WTC11 (cell line): Measurements from ENCODE around the gene SAMD8. TPM values are rescaled to one million over a fixed set of nuclear protein-coding genes. Genes with fewer than 3 reads are reported as not detected.
A peak's percentile ranks its signal among the peaks of the same experiment; 100 is the strongest.

ENCODE experiments used
- ATAC-seq: fragments of 200-7000 bp; cut with Tn5 transposase; 2 replicates; pipeline ENCODE4 v1.10.0; 2021; ENCODE audit warnings: mild to moderate bottlenecking, moderate library complexity
- CTCF ChIA-PET: fragments of 300-600 bp; sonication (Branson Sonifier 250); formaldehyde crosslinking; loops from one replicate; lab custom pipeline; 2021; ENCODE audit warnings: antibody characterized with exemption; lab: Charles Lee
- POLR2A ChIA-PET: fragments of 350-600 bp; sonication (Branson Sonifier 250); formaldehyde crosslinking; loops from one replicate; lab custom pipeline; 2021; ENCODE audit warnings: antibody characterized with exemption; lab: Charles Lee
- DNase-seq: peaks from one replicate; pipeline ENCODE4 v3.0.0; 2021; ENCODE audit warnings: low spot score
- H3K27ac Mint-ChIP-seq: 2 replicates; pipeline ENCODE4 v1.8.0; 2021; ENCODE audit warnings: mixed read lengths
- H3K27me3 Mint-ChIP-seq: 2 replicates; pipeline ENCODE4 v1.8.0; 2021; ENCODE audit warnings: low read depth, mild to moderate bottlenecking, moderate library complexity, mixed read lengths
- H3K36me3 Mint-ChIP-seq: 2 replicates; pipeline ENCODE4 v1.8.0; 2021; ENCODE audit warnings: mixed read lengths
- H3K4me1 Mint-ChIP-seq: 2 replicates; pipeline ENCODE4 v1.8.0; 2022; ENCODE audit warnings: mixed read lengths
- H3K4me3 Mint-ChIP-seq: 2 replicates; pipeline ENCODE4 v1.8.0; 2021; ENCODE audit warnings: mild to moderate bottlenecking, moderate library complexity, mixed read lengths
- H3K9me3 Mint-ChIP-seq: 2 replicates; pipeline ENCODE4 v1.8.0; 2021; ENCODE audit warnings: mixed read lengths
- CREM ChIP-seq: sonication (generic); formaldehyde crosslinking; IDR thresholded peaks from 2 replicates; pipeline ENCODE4 v1.8.1; 2022; ENCODE audit warnings: mild to moderate bottlenecking, missing genetic modification reagents, moderate library complexity
- EMX1 ChIP-seq: fragments of 250-450 bp; sonication (Bioruptor Pico); IDR thresholded peaks from 2 replicates; pipeline ENCODE4 v1.8.0; 2021; ENCODE audit warnings: mild to moderate bottlenecking
- GABPB1 ChIP-seq: sonication (generic); formaldehyde crosslinking; IDR thresholded peaks from 2 replicates; pipeline ENCODE4 v1.8.1; 2023; ENCODE audit warnings: mild to moderate bottlenecking, missing genetic modification reagents
- GTF2I ChIP-seq: fragments of 250-450 bp; sonication (Bioruptor Pico); conservative IDR thresholded peaks from 2 replicates; pipeline ENCODE4 v1.4.0; 2021; ENCODE audit warnings: mild to moderate bottlenecking
- MAX ChIP-seq: sonication (generic); formaldehyde crosslinking; IDR thresholded peaks from 2 replicates; pipeline ENCODE4 v1.8.0; 2022; ENCODE audit warnings: mild to moderate bottlenecking, missing genetic modification reagents
- MXD4 ChIP-seq: fragments of 250-450 bp; sonication (Bioruptor Pico); IDR thresholded peaks from 2 replicates; pipeline ENCODE4 v1.8.0; 2021; ENCODE audit warnings: mild to moderate bottlenecking, moderate library complexity, borderline replicate concordance
- NFATC4 ChIP-seq: fragments of 250-450 bp; sonication (Bioruptor Pico); IDR thresholded peaks from 2 replicates; pipeline ENCODE4 v1.9.0; 2021; ENCODE audit warnings: mild to moderate bottlenecking
- OVOL2 ChIP-seq: fragments of 250-450 bp; sonication (Bioruptor Pico); IDR thresholded peaks from 2 replicates; pipeline ENCODE4 v1.9.0; 2021; ENCODE audit warnings: mild to moderate bottlenecking, borderline replicate concordance
- RORB ChIP-seq: fragments of 250-450 bp; sonication (Bioruptor Pico); IDR thresholded peaks from 2 replicates; pipeline ENCODE4 v1.9.0; 2021; ENCODE audit warnings: mild to moderate bottlenecking
- SOX15 ChIP-seq: fragments of 250-450 bp; sonication (Bioruptor Pico); IDR thresholded peaks from 2 replicates; pipeline ENCODE4 v1.9.0; 2021; ENCODE audit warnings: mild to moderate bottlenecking
- SP1 ChIP-seq: sonication (generic); formaldehyde crosslinking; conservative IDR thresholded peaks from 2 replicates; pipeline ENCODE4 v1.8.1; 2022; ENCODE audit warnings: missing genetic modification reagents
- ZNF138 ChIP-seq: sonication (generic); formaldehyde crosslinking; conservative IDR thresholded peaks from 2 replicates; pipeline ENCODE4 v1.8.1; 2022; ENCODE audit warnings: mild to moderate bottlenecking, moderate library complexity, missing genetic modification reagents
- ZNF317 ChIP-seq: sonication (generic); formaldehyde crosslinking; IDR thresholded peaks from 2 replicates; pipeline ENCODE4 v1.8.1; 2023; ENCODE audit warnings: low read depth, mild to moderate bottlenecking, moderate library complexity, missing genetic modification reagents, borderline replicate concordance
- ZNF416 ChIP-seq: fragments of 250-450 bp; sonication (Bioruptor Pico); IDR thresholded peaks from 2 replicates; pipeline ENCODE4 v1.9.0; 2021; ENCODE audit warnings: mild to moderate bottlenecking, inconsistent platforms
- ZSCAN18 ChIP-seq: fragments of 250-450 bp; sonication (Bioruptor Pico); IDR thresholded peaks from 2 replicates; pipeline ENCODE4 v2.1.2; 2022; ENCODE audit warnings: mild to moderate bottlenecking, moderate library complexity
- total RNA-seq: library from RNA; stranded (reverse); gene quantifications from 3 replicates; pipeline ENCODE4 v1.2.3, GENCODE V29; 2021
- TF ChIP-seq, protein P1 (sequence below): sonication (generic); formaldehyde crosslinking; IDR thresholded peaks from 2 replicates; pipeline ENCODE4 v1.8.1; 2023; ENCODE audit warnings: mild to moderate bottlenecking, moderate library complexity, missing genetic modification reagents
- TF ChIP-seq, protein P2 (sequence below): sonication (generic); formaldehyde crosslinking; IDR thresholded peaks from 2 replicates; pipeline ENCODE4 v1.8.1; 2022; ENCODE audit warnings: mild to moderate bottlenecking, moderate library complexity, missing genetic modification reagents
- TF ChIP-seq, protein P3 (sequence below): sonication (generic); formaldehyde crosslinking; IDR thresholded peaks from 2 replicates; pipeline ENCODE4 v1.8.1; 2022; ENCODE audit warnings: missing genetic modification reagents, borderline replicate concordance

SAMD8 gene
- total RNA-seq, 1 experiment from 2014 or later, result 23.0 TPM

DNA sequence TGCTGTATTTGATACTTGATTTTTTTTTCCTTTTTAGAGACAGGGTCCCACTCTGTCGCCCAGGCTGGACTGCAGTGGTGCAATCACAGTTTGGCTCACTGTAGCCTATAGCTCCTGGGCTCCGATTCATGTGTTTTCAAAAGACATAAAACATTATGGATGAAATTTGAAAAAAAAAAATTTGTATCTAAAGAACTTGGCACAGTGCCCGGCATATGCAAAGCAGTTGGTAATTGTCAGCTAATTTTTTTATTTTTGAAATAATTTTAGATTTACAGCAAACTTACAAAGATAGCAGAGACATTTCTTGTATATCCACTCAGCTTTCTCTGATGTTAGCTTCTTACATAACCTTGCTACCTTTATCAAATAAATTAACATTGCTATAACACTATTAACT, 20.3 kb upstream of the SAMD8 start:
- Mint-ChIP-seq H3K27me3 (no peaks in the 10 kb centered on the region; the same call in 1 of the 2 replicates), H3K4me3 (no peak overlapping the region), H3K9me3 (no peaks in the 10 kb centered on the region), H3K4me1 (peaks cover 21% of the 10 kb centered on the region), H3K36me3 (no peaks in the 10 kb centered on the region), H3K27ac (no peak overlapping the region)
- ChIA-PET POLR2A (no interaction called here), CTCF (no interaction called here)
- no peak for ATAC-seq
- no peak for DNase-seq
- no peak for TF ChIP-seq CREM (CRISPR knock-in tag)
- no peak for TF ChIP-seq ZSCAN18 (CRISPR knock-in tag)
- no peak for TF ChIP-seq ZNF416 (CRISPR knock-in tag)
- TF ChIP-seq SOX15 (CRISPR knock-in tag), result no peak
- no peak for TF ChIP-seq GTF2I
- TF ChIP-seq RORB (CRISPR knock-in tag), result no peak
- no peak for TF ChIP-seq ZNF317
- no peak for TF ChIP-seq OVOL2 (CRISPR knock-in tag)
- TF ChIP-seq, protein P1, sequence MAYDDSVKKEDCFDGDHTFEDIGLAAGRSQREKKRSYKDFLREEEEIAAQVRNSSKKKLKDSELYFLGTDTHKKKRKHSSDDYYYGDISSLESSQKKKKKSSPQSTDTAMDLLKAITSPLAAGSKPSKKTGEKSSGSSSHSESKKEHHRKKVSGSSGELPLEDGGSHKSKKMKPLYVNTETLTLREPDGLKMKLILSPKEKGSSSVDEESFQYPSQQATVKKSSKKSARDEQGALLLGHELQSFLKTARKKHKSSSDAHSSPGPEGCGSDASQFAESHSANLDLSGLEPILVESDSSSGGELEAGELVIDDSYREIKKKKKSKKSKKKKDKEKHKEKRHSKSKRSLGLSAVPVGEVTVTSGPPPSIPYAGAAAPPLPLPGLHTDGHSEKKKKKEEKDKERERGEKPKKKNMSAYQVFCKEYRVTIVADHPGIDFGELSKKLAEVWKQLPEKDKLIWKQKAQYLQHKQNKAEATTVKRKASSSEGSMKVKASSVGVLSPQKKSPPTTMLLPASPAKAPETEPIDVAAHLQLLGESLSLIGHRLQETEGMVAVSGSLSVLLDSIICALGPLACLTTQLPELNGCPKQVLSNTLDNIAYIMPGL (CRISPR knock-in tag), result no peak
- TF ChIP-seq, protein P2, sequence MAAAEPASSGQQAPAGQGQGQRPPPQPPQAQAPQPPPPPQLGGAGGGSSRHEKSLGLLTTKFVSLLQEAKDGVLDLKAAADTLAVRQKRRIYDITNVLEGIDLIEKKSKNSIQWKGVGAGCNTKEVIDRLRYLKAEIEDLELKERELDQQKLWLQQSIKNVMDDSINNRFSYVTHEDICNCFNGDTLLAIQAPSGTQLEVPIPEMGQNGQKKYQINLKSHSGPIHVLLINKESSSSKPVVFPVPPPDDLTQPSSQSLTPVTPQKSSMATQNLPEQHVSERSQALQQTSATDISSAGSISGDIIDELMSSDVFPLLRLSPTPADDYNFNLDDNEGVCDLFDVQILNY (CRISPR knock-in tag), result no peak
- TF ChIP-seq EMX1 (CRISPR knock-in tag), result no peak
- no peak for TF ChIP-seq ZNF138

- Mint-ChIP-seq H3K36me3 (no peaks in the 10 kb centered on the region), H3K4me1 (no peaks in the 10 kb centered on the region), H3K4me3 (no peak overlapping the region), H3K27ac (no peak overlapping the region), H3K27me3 (no peaks in the 10 kb centered on the region), H3K9me3 (no peaks in the 10 kb centered on the region)
- DNase-seq, result no peak
- no peak for ATAC-seq
- ChIA-PET POLR2A (no interaction called here), CTCF (interaction anchor here (0.8 to 2.2 kb wide), 3 partner anchors 71 to 141 kb away, joined by 4 to 6 read pairs (median 4); partner anchors contain the start of gene COMTD1)
- no peak for TF ChIP-seq CREM (CRISPR knock-in tag)
- 0 out of 2 replicates have a peak, but pooled peaks have one; percentile 15 for TF ChIP-seq GABPB1 (CRISPR knock-in tag)
Observed at GRCh38 chr10:75094465-75094864, 17.0 kb upstream of the SAMD8 start.

GRCh38 chr10:75095631-75096030, 15.8 kb upstream of the SAMD8 start:
- no peaks in the 10 kb centered on the region for H3K27me3 Mint-ChIP-seq
- H3K4me3 Mint-ChIP-seq, result no peak overlapping the region
- H3K36me3 Mint-ChIP-seq, result no peaks in the 10 kb centered on the region
- CTCF ChIA-PET, result interaction anchor here (1.1 to 2.2 kb wide), 4 partner anchors 11 to 830 kb away, joined by 3 to 6 read pairs (median 5); partner anchors contain the start of gene COMTD1
- POLR2A ChIA-PET, result no interaction called here
- H3K27ac Mint-ChIP-seq, result no peak overlapping the region
- H3K4me1 Mint-ChIP-seq, result peaks cover 9% of the 10 kb centered on the region
- DNase-seq (no peak), ATAC-seq (no peak)
- H3K9me3 Mint-ChIP-seq, result no peaks in the 10 kb centered on the region
- TF ChIP-seq NFATC4 (no peak), ZSCAN18 (CRISPR knock-in tag) (no peak), MXD4 (CRISPR knock-in tag) (no peak), SP1 (CRISPR knock-in tag) (no peak), ZNF317 (no peak), MAX (CRISPR knock-in tag) (no peak)
- TF ChIP-seq, protein P3, sequence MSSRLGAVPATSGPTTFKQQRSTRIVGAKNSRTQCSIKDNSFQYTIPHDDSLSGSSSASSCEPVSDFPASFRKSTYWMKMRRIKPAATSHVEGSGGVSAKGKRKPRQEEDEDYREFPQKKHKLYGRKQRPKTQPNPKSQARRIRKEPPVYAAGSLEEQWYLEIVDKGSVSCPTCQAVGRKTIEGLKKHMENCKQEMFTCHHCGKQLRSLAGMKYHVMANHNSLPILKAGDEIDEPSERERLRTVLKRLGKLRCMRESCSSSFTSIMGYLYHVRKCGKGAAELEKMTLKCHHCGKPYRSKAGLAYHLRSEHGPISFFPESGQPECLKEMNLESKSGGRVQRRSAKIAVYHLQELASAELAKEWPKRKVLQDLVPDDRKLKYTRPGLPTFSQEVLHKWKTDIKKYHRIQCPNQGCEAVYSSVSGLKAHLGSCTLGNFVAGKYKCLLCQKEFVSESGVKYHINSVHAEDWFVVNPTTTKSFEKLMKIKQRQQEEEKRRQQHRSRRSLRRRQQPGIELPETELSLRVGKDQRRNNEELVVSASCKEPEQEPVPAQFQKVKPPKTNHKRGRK (CRISPR knock-in tag), result no peak
